ENCODE data around the gene TMEM95. TPM values are rescaled to one million over a fixed set of nuclear protein-coding genes. Genes with fewer than 3 reads are reported as not detected.

TMEM95 gene
- total and polyA plus RNA-seq, 10 of the 15 experiments (the other 5 are each of a cell fraction or from before 2014, with no cell fraction given): 0.05 to 0.28 TPM; not detected in 8

GRCh38 chr17:7329374-7329996 lies 25.5 kb upstream of the TMEM95 start (continued):
- TF ChIP-seq HSF1 (IDR thresholded peaks at IDR 0.05; ENCODE audit: low read depth, low read length) (0 out of 2 replicates have a peak, but pooled peaks have one; percentile 48), FOXK2 (IDR thresholded peaks at IDR 0.05) (no peak), SRF (IDR thresholded peaks at IDR 0.05; ENCODE audit: low read depth in 2 of 2, low read length in 2 of 2) (no peak), MTA2 (IDR thresholded peaks at IDR 0.05; ENCODE audit: low read depth) (0 out of 2 replicates have a peak, but pooled peaks have one; percentile 22), ZNF217 (IDR thresholded peaks at IDR 0.05) (no peak), IRF3 (IDR thresholded peaks at IDR 0.05) (no peak), JUND (IDR thresholded peaks at IDR 0.05; ENCODE audit: low read depth, low read length) (no peak), IKZF2 (IDR thresholded peaks at IDR 0.05) (peak; percentile 39 to 42; a peak in 2 of 4 replicates), ZZZ3 (IDR thresholded peaks at IDR 0.05; ENCODE audit: control insufficient read depth, insufficient read length, low read depth) (no peak), TCF12 (IDR thresholded peaks at IDR 0.05; ENCODE audit: low read depth, low read length) (no peak), POLR2A (IDR thresholded peaks at IDR 0.05; ENCODE audit: low read depth, low read length) (peak; percentile 77), CTCF (IDR thresholded peaks at IDR 0.05 in 2 of 3, conservative IDR thresholded peaks at IDR 0.05 in 1 of 3; ENCODE audit: control insufficient read depth in 2 of 3, extremely low read depth in 1 of 3, insufficient read depth in 1 of 3, low read depth in 3 of 3, low read length in 3 of 3) (no peak), BCL11A (IDR thresholded peaks at IDR 0.05; ENCODE audit: low read depth, low read length) (no peak), NFXL1 (IDR thresholded peaks at IDR 0.05; ENCODE audit: borderline replicate concordance) (no peak), ATF3 (IDR thresholded peaks at IDR 0.05; ENCODE audit: borderline replicate concordance, extremely low read depth, low read depth, low read length) (peak; percentile 86), BACH1 (IDR thresholded peaks at IDR 0.05; ENCODE audit: borderline replicate concordance) (no peak; the same call in 1 of the 2 replicates), MLLT1 (IDR thresholded peaks at IDR 0.05) (no peak), IKZF1 (conservative IDR thresholded peaks at IDR 0.05) (peak; percentile 79), ATF2 (IDR thresholded peaks at IDR 0.05; ENCODE audit: low read length) (no peak), MYC (IDR thresholded peaks at IDR 0.05; ENCODE audit: insufficient read depth, insufficient read length, insufficient replicate concordance, low read length, severe bottlenecking) (peak; percentile 78), IRF5 (IDR thresholded peaks at IDR 0.05; ENCODE audit: borderline replicate concordance) (no peak), SREBF2 (IDR thresholded peaks at IDR 0.05; ENCODE audit: low read length) (no peak)

All from GM12878 (cell line).